ENCODE results near the gene LRRC31. TPM values are rescaled to one million over a fixed set of nuclear protein-coding genes. Genes with fewer than 3 reads are reported as not detected.

The LRRC31 gene
- total RNA-seq, 4 donors from 2014 or later: 0.35 TPM; not detected in 3

GRCh38 chr3:169827712-169828111 is 42.0 kb downstream of the LRRC31 start:
- Histone ChIP-seq H3K36me3 (no peaks in the 10 kb centered on the region), H3K27me3 (no peaks in the 10 kb centered on the region), H3K4me3 (no peak overlapping the region), H3K9me3 (no peaks in the 10 kb centered on the region), H3K27ac (no peak overlapping the region), H3K4me1 (no peaks in the 10 kb centered on the region)
- no peak for DNase-seq
- intact Hi-C loops (cut with DNase I; ENCODE audit: low total_unique reads): no loop called here
- TF ChIP-seq POLR2A (IDR thresholded peaks at IDR 0.05) (no peak), CTCF (IDR thresholded peaks at IDR 0.05) (no peak)

- H3K27ac ChIP-seq: no peak overlapping the region
- H3K27me3 ChIP-seq: no peaks in the 10 kb centered on the region
- H3K9me3 ChIP-seq: no peaks in the 10 kb centered on the region
- intact Hi-C loops (cut with DNase I; ENCODE audit: low total_unique reads): no loop called here
- no peaks in the 10 kb centered on the region for H3K36me3 ChIP-seq
- H3K4me1 ChIP-seq: no peaks in the 10 kb centered on the region
- no peak for DNase-seq
- H3K4me3 ChIP-seq: no peak overlapping the region
- no peak for TF ChIP-seq POLR2A (IDR thresholded peaks at IDR 0.05)
- no peak for TF ChIP-seq CTCF (IDR thresholded peaks at IDR 0.05)
These were observed 44.4 kb downstream of the LRRC31 start for GRCh38 chr3:169825316-169825715.

DNA sequence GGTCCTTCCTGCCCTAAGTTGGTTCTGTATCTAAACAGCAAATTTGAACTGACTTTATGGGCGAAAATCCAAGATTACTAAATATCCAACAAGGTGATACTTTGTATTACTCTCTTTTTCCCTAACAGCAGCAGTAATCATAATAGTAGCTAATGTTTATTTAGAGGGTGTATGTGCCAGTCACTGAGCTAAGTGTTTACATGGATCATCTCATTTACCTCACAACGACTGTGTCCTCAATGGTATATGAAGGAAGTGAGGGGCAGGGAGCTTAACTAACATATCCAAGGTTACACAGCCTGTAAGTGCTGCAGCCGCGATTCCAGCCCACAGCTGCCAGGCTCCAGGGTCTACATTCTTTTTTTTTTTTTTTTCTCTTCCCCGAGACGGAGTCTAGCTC is 46.8 kb downstream of the LRRC31 start:
- TF ChIP-seq CTCF (IDR thresholded peaks at IDR 0.05): no peak
- no peak for TF ChIP-seq POLR2A (IDR thresholded peaks at IDR 0.05)
- intact Hi-C loops (cut with DNase I; ENCODE audit: low total_unique reads): no loop called here
- DNase-seq: no peak
- Histone ChIP-seq H3K4me1 (no peaks in the 10 kb centered on the region), H3K27ac (no peak overlapping the region), H3K4me3 (no peak overlapping the region), H3K9me3 (no peaks in the 10 kb centered on the region), H3K27me3 (no peaks in the 10 kb centered on the region), H3K36me3 (no peaks in the 10 kb centered on the region)

GRCh38 chr3:169822540-169822939 is 47.2 kb downstream of the LRRC31 start:
- no peaks in the 10 kb centered on the region for H3K9me3 ChIP-seq
- H3K4me3 ChIP-seq: no peak overlapping the region
- DNase-seq: no peak
- H3K27me3 ChIP-seq: no peaks in the 10 kb centered on the region
- no peak overlapping the region for H3K27ac ChIP-seq
- H3K36me3 ChIP-seq: no peaks in the 10 kb centered on the region
- intact Hi-C loops (cut with DNase I; ENCODE audit: low total_unique reads): no loop called here
- TF ChIP-seq CTCF (IDR thresholded peaks at IDR 0.05) (no peak), POLR2A (IDR thresholded peaks at IDR 0.05) (no peak)
- no peaks in the 10 kb centered on the region for H3K4me1 ChIP-seq

DNA sequence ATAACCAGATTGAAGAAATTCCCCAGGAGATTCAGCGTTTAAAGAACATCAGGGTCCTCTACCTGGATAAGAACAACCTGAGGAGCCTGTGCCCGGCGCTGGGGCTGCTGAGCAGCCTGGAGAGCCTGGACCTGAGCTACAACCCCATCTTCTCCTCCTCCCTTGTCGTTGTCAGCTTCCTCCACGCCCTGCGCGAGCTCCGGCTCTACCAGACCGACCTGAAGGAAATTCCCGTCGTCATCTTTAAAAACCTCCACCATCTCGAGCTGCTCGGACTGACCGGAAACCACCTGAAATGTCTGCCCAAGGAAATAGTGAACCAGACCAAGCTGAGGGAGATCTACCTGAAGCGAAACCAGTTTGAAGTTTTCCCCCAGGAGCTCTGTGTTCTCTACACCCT is 47.6 kb downstream of the LRRC31 start:
- no peak for DNase-seq
- H3K9me3 ChIP-seq: no peaks in the 10 kb centered on the region
- H3K4me1 ChIP-seq: no peaks in the 10 kb centered on the region
- TF ChIP-seq POLR2A (IDR thresholded peaks at IDR 0.05) (no peak), CTCF (IDR thresholded peaks at IDR 0.05) (no peak)
- no peaks in the 10 kb centered on the region for H3K27me3 ChIP-seq
- no peaks in the 10 kb centered on the region for H3K36me3 ChIP-seq
- no peak overlapping the region for H3K27ac ChIP-seq
- intact Hi-C loops (cut with DNase I; ENCODE audit: low total_unique reads): no loop called here
- no peak overlapping the region for H3K4me3 ChIP-seq
